GM12878 (cell line): Measurements from ENCODE around the gene PRM2. TPM values are rescaled to one million over a fixed set of nuclear protein-coding genes. Genes with fewer than 3 reads are reported as not detected.

ENCODE experiments used
- BACH1 ChIP-seq: fragments of 450-650 bp; IDR thresholded peaks from 2 replicates; pipeline ENCODE4 v1.6.1; 2017; ENCODE audit warnings: mild to moderate bottlenecking, borderline replicate concordance
- CHD1 ChIP-seq: IDR thresholded peaks from 2 replicates; pipeline ENCODE4 v1.6.1; 2012; ENCODE audit warnings: low read depth, low read length, improper control_type of control experiment
- CREM ChIP-seq: IDR thresholded peaks from 2 replicates; pipeline ENCODE4 v1.6.1; 2014; ENCODE audit warnings: antibody characterized with exemption, low read depth
- ESRRA ChIP-seq: IDR thresholded peaks from 2 replicates; pipeline ENCODE4 v1.6.1; 2012; ENCODE audit warnings: mild to moderate bottlenecking, low read length, improper control_type of control experiment
- HDAC2 ChIP-seq: fragments of 200-600 bp; sonication (generic); IDR thresholded peaks from 2 replicates; pipeline ENCODE4 v1.6.1; 2017
- HDAC6 ChIP-seq: fragments of 200-600 bp; sonication (generic); IDR thresholded peaks from one replicate; pipeline ENCODE4 v1.8.0; 2017; ENCODE audit warnings: antibody characterized with exemption; ENCODE audit not compliant: unreplicated experiment
- IKZF2 ChIP-seq, 2 experiments: fragments of 450-650 bp; IDR thresholded peaks; 2 replicates each; pipeline ENCODE4 v1.6.1; 2017; ENCODE audit warnings: mild to moderate bottlenecking in 2 of 2, moderate library complexity in 2 of 2
- LARP7 ChIP-seq: fragments of 450-650 bp; IDR thresholded peaks from 2 replicates; pipeline ENCODE4 v1.6.1; 2017; ENCODE audit warnings: mild to moderate bottlenecking
- MEF2B ChIP-seq: fragments of 450-650 bp; IDR thresholded peaks from 2 replicates; pipeline ENCODE4 v1.6.1; 2018; ENCODE audit warnings: mild to moderate bottlenecking, moderate library complexity; ENCODE audit not compliant: partially characterized antibody, poor library complexity, severe bottlenecking
- MYB ChIP-seq: fragments of 150-350 bp; IDR thresholded peaks from 2 replicates; pipeline ENCODE4 v1.6.1; 2014; ENCODE audit warnings: mild to moderate bottlenecking, low read depth, low read length, borderline replicate concordance
- NFIC ChIP-seq: IDR thresholded peaks from 2 replicates; pipeline ENCODE4 v1.6.1; 2012; ENCODE audit warnings: low read depth, mild to moderate bottlenecking, inconsistent platforms, low read length, moderate library complexity
- POLR2A ChIP-seq: IDR thresholded peaks from 2 replicates; pipeline ENCODE4 v1.6.1; 2011; ENCODE audit warnings: low read depth, mild to moderate bottlenecking, low read length
- RBBP5 ChIP-seq: fragments of 200-600 bp; sonication (generic); conservative IDR thresholded peaks from 2 replicates; pipeline ENCODE4 v1.6.1; 2016
- SIX5 ChIP-seq: IDR thresholded peaks from 2 replicates; pipeline ENCODE4 v1.6.1; 2011; ENCODE audit warnings: mild to moderate bottlenecking, low read depth, low read length, moderate library complexity; ENCODE audit not compliant: severe bottlenecking
- SMAD5 ChIP-seq: IDR thresholded peaks from 2 replicates; pipeline ENCODE4 v1.6.1; 2016; ENCODE audit warnings: antibody characterized with exemption, low read depth
- SMARCA5 ChIP-seq: fragments of 450-650 bp; IDR thresholded peaks from 2 replicates; pipeline ENCODE4 v1.6.1; 2017; ENCODE audit warnings: mild to moderate bottlenecking
- SMC3 ChIP-seq: IDR thresholded peaks from 2 replicates; pipeline ENCODE4 v1.6.1; 2011; ENCODE audit warnings: low read length, improper control_type of control experiment, borderline replicate concordance
- SUPT20H ChIP-seq: IDR thresholded peaks from 2 replicates; pipeline ENCODE4 v1.6.1; 2011; ENCODE audit warnings: low read depth, mild to moderate bottlenecking, low read length, moderate library complexity, borderline replicate concordance; ENCODE audit not compliant: control insufficient read depth
- TBL1XR1 ChIP-seq: IDR thresholded peaks from 2 replicates; pipeline ENCODE4 v1.6.1; 2012; ENCODE audit warnings: low read depth, low read length, improper control_type of control experiment
- TCF12 ChIP-seq: IDR thresholded peaks from 2 replicates; pipeline ENCODE4 v1.6.1; 2011; ENCODE audit warnings: low read depth, mild to moderate bottlenecking, low read length
- ZNF207 ChIP-seq: fragments of 450-650 bp; IDR thresholded peaks from 2 replicates; pipeline ENCODE4 v1.6.1; 2014; ENCODE audit warnings: antibody characterized with exemption, mild to moderate bottlenecking, borderline replicate concordance
- ZNF217 ChIP-seq: fragments of 450-650 bp; IDR thresholded peaks from 2 replicates; pipeline ENCODE4 v1.6.1; 2017; ENCODE audit warnings: antibody characterized with exemption, mild to moderate bottlenecking
- polyA plus RNA-seq, 11 experiments: library from polyadenylated mRNA; depleted of rRNA in 4 of 11; unstranded in 6 of 11; stranded (reverse) in 5 of 11; fragments of >200 nt; fragmentation: Nextera tagmentation in 4 of 11; fragmentation: Illumina TruSeq in 1 of 11; extraction: Ambion mirVana in 4 of 11; extraction: Trizol in 1 of 11; gene quantifications; 1 replicate in 1 of 11; 2 replicates in 10 of 11; pipeline versions ENCODE4 v1.2.1 to v1.2.3, GENCODE V29; 2011 to 2016; ENCODE audit warnings: inconsistent platforms in 2 of 11, missing spikeins in 2 of 11, low read depth in 1 of 11
- total RNA-seq, 4 experiments: library from RNA; depleted of rRNA in 3 of 4; stranded (reverse); fragments of >200 nt in 3 of 4; fragmentation: Illumina TruSeq in 1 of 4; extraction: Trizol in 1 of 4; gene quantifications; 2 replicates each; pipeline versions ENCODE4 v1.2.1 to v1.2.3, GENCODE V29; 2013 to 2021
- TF ChIP-seq, protein P1 (sequence below): IDR thresholded peaks from 2 replicates; pipeline ENCODE4 v1.6.1; 2011; ENCODE audit warnings: low read depth, mild to moderate bottlenecking, low read length, moderate library complexity, borderline replicate concordance; ENCODE audit errors: extremely low read depth
- TF ChIP-seq, protein P2 (sequence below): fragments of 450-650 bp; formaldehyde crosslinking; IDR thresholded peaks from 2 replicates; pipeline ENCODE4 v1.5.0; 2022; ENCODE audit warnings: mild to moderate bottlenecking, missing genetic modification characterization
- TF ChIP-seq, protein P3 (sequence below): fragments of 450-650 bp; formaldehyde crosslinking; IDR thresholded peaks from 2 replicates; pipeline ENCODE4 v1.4.0; 2020; ENCODE audit warnings: mild to moderate bottlenecking, moderate library complexity

PRM2 gene
- total and polyA plus RNA-seq, 10 of the 15 experiments (the other 5 are each of a cell fraction or from before 2014, with no cell fraction given), result not detected

DNA sequence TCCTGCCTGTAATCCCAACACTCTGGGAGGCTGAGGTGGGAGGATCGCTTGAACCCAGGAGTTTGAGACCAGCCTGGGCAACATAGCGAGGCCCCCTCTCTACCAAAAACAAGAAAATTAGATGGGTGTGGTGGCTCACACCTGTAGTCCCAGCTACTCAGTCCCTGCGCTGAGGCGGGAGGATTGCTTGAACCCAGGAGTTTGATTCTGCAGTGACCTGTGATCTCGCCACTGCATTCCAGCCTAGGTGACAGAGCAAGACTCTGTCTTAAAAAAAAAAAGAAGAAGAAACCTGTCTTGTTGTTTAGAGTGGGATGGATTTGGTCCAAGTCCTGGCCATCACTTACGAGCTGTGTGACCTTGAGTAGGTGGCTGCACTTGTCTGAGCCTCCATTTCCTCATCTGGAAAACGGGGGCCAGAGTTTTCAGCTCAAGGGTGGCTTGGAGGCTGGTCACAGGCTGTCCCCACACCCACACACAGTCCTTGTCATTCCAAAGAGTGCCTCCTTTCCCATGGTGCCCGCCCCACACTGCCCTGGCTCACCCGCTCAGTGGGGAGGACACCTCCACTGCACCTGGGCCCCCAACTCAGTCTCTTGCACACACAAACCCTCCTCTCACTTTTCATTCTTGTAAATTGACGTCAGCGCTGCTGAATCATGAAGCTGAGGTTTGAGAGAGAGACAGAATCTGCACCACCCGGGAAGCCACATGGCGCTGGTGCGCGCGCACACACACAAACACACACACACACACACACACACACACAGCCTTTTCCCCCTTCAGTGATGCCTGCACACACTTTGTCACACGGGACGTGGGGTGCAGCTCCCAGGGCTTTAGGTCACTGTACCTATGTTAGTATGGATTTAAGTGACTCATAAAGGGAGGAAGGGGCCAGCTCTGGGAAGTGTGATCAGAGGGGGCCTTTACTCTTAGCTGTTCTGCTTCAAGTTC is 24.5 kb downstream of the PRM2 start (continued):
- TF ChIP-seq, protein P1, sequence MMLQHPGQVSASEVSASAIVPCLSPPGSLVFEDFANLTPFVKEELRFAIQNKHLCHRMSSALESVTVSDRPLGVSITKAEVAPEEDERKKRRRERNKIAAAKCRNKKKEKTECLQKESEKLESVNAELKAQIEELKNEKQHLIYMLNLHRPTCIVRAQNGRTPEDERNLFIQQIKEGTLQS, result no peak
- TF ChIP-seq HDAC6 (no peak), SMAD5 (peak; percentile 6; the same call in 1 of the 2 replicates), ESRRA (no peak), SIX5 (no peak), ZNF217 (no peak; the same call in 1 of the 2 replicates), MYB (no peak), HDAC2 (no peak), CHD1 (no peak), LARP7 (peak; percentile 11; the same call in 1 of the 2 replicates), SMARCA5 (peak; percentile 93), BACH1 (peak; percentile 76), SUPT20H (no peak), NFIC (no peak), ZNF207 (peak; percentile 24; the same call in 1 of the 2 replicates), MEF2B (peak; percentile 54), TBL1XR1 (no peak), RBBP5 (no peak), CREM (peak; percentile 73), SMC3 (no peak), TCF12 (peak; percentile 60; the same call in 1 of the 2 replicates), POLR2A (peak; percentile 72), IKZF2 (IDR thresholded peaks at IDR 0.05) (peak; percentile 79 to 87)
- TF ChIP-seq, protein P2, sequence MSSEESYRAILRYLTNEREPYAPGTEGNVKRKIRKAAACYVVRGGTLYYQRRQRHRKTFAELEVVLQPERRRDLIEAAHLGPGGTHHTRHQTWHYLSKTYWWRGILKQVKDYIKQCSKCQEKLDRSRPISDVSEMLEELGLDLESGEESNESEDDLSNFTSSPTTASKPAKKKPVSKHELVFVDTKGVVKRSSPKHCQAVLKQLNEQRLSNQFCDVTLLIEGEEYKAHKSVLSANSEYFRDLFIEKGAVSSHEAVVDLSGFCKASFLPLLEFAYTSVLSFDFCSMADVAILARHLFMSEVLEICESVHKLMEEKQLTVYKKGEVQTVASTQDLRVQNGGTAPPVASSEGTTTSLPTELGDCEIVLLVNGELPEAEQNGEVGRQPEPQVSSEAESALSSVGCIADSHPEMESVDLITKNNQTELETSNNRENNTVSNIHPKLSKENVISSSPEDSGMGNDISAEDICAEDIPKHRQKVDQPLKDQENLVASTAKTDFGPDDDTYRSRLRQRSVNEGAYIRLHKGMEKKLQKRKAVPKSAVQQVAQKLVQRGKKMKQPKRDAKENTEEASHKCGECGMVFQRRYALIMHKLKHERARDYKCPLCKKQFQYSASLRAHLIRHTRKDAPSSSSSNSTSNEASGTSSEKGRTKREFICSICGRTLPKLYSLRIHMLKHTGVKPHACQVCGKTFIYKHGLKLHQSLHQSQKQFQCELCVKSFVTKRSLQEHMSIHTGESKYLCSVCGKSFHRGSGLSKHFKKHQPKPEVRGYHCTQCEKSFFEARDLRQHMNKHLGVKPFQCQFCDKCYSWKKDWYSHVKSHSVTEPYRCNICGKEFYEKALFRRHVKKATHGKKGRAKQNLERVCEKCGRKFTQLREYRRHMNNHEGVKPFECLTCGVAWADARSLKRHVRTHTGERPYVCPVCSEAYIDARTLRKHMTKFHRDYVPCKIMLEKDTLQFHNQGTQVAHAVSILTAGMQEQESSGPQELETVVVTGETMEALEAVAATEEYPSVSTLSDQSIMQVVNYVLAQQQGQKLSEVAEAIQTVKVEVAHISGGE (CRISPR knock-in tag), result no peak
- TF ChIP-seq, protein P3, sequence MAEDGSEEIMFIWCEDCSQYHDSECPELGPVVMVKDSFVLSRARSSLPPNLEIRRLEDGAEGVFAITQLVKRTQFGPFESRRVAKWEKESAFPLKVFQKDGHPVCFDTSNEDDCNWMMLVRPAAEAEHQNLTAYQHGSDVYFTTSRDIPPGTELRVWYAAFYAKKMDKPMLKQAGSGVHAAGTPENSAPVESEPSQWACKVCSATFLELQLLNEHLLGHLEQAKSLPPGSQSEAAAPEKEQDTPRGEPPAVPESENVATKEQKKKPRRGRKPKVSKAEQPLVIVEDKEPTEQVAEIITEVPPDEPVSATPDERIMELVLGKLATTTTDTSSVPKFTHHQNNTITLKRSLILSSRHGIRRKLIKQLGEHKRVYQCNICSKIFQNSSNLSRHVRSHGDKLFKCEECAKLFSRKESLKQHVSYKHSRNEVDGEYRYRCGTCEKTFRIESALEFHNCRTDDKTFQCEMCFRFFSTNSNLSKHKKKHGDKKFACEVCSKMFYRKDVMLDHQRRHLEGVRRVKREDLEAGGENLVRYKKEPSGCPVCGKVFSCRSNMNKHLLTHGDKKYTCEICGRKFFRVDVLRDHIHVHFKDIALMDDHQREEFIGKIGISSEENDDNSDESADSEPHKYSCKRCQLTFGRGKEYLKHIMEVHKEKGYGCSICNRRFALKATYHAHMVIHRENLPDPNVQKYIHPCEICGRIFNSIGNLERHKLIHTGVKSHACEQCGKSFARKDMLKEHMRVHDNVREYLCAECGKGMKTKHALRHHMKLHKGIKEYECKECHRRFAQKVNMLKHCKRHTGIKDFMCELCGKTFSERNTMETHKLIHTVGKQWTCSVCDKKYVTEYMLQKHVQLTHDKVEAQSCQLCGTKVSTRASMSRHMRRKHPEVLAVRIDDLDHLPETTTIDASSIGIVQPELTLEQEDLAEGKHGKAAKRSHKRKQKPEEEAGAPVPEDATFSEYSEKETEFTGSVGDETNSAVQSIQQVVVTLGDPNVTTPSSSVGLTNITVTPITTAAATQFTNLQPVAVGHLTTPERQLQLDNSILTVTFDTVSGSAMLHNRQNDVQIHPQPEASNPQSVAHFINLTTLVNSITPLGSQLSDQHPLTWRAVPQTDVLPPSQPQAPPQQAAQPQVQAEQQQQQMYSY (CRISPR knock-in tag), result no peak
